ENCODE measurements around the gene CYP2S1.

The CYP2S1 gene

GRCh38 chr19:41195675-41196497 lies 2.9 kb downstream of the CYP2S1 start:
- no peak for DNase-seq

GRCh38 chr19:41198559-41198958 lies 5.5 kb downstream of the CYP2S1 start:
- DNase-seq: no peak

- no peak for DNase-seq
Observed at GRCh38 chr19:41203371-41203770, 10.4 kb downstream of the CYP2S1 start.

- peak; percentile 94 for DNase-seq
Observed at GRCh38 chr19:41204338-41204737, 11.3 kb downstream of the CYP2S1 start.

GRCh38 chr19:41205995-41206394 lies 13.0 kb downstream of the CYP2S1 start:
- no peak for DNase-seq

GRCh38 chr19:41206456-41206855 lies 13.4 kb downstream of the CYP2S1 start:
- no peak for DNase-seq

GRCh38 chr19:41206926-41207750 lies 14.1 kb downstream of the CYP2S1 start:
- DNase-seq: no peak

GRCh38 chr19:41214161-41214560 lies 21.1 kb downstream of the CYP2S1 start:
- DNase-seq: no peak

GRCh38 chr19:41217741-41218140 lies 24.7 kb downstream of the CYP2S1 start:
- no peak for DNase-seq

GRCh38 chr19:41218249-41218614 lies 25.2 kb downstream of the CYP2S1 start:
- DNase-seq: no peak

- DNase-seq: peak; percentile 81
Observed at GRCh38 chr19:41218615-41219507, 25.8 kb downstream of the CYP2S1 start, which contains the start of gene AXL. AXL (plus strand) TSS chr19:41219223; CDS start chr19:41219393, 170 bp downstream.

GRCh38 chr19:41219924-41220567 lies 27.0 kb downstream of the CYP2S1 start:
- DNase-seq: peak; percentile 90

- no peak for DNase-seq
Observed at GRCh38 chr19:41220811-41221210, 27.8 kb downstream of the CYP2S1 start.

- DNase-seq: no peak
Observed at GRCh38 chr19:41221514-41222205, 28.6 kb downstream of the CYP2S1 start.

GRCh38 chr19:41222240-41222639 lies 29.2 kb downstream of the CYP2S1 start:
- no peak for DNase-seq

- DNase-seq: no peak
Observed at GRCh38 chr19:41223431-41224234, 30.6 kb downstream of the CYP2S1 start.

- DNase-seq: no peak
Observed at GRCh38 chr19:41224632-41225031, 31.6 kb downstream of the CYP2S1 start.

- peak; percentile 14 for DNase-seq
Observed at GRCh38 chr19:41225238-41226052, 32.4 kb downstream of the CYP2S1 start.

- no peak for DNase-seq
Observed at GRCh38 chr19:41226053-41226873, 33.2 kb downstream of the CYP2S1 start.

Measured in OCI-M1 (cell line).